Esophagus muscularis mucosa (tissue), 4 donors: ENCODE results near the gene CYP39A1. TPM values are rescaled to one million over a fixed set of nuclear protein-coding genes. Genes with fewer than 3 reads are reported as not detected.

Experiments
- DNase-seq: peaks from one replicate; pipeline ENCODE4 v3.0.0-alpha.2; 2017; ENCODE audit errors: extremely low spot score
- H3K27ac ChIP-seq, 4 donors: fragments of 200-600 bp; sonication (generic); replicated peaks in 1 of 4; 1 replicate in 3 of 4; 2 replicates in 1 of 4; pipeline ENCODE4 v1.5.1; 2016 to 2019; ENCODE audit warnings: mild to moderate bottlenecking in 1 of 4
- H3K27me3 ChIP-seq, 4 donors: fragments of 200-600 bp; sonication (generic); one replicate each; pipeline versions ENCODE4 v1.5.1 to v1.6.0; 2016 to 2019
- H3K36me3 ChIP-seq, 4 donors: fragments of 200-600 bp; sonication (generic); one replicate each; pipeline ENCODE4 v1.5.1; 2016 to 2019
- H3K4me1 ChIP-seq, 4 donors: fragments of 200-600 bp; sonication (generic); one replicate each; pipeline ENCODE4 v1.5.1; 2016 to 2019
- H3K4me3 ChIP-seq, 4 donors: fragments of 200-600 bp; sonication (generic); 1 replicate in 2 of 4; 2 replicates in 2 of 4; pipeline ENCODE4 v1.5.1; 2016 to 2019; ENCODE audit warnings: mild to moderate bottlenecking in 4 of 4, moderate library complexity in 1 of 4
- H3K9me3 ChIP-seq, 4 donors: fragments of 200-600 bp; sonication (generic); 1 replicate in 3 of 4; 2 replicates in 1 of 4; pipeline ENCODE4 v1.5.1; 2016 to 2019
- EP300 ChIP-seq: sonication (generic); formaldehyde crosslinking; IDR thresholded peaks from one replicate; pipeline ENCODE4 v1.6.1; 2017; ENCODE audit warnings: antibody characterized with exemption
- POLR2A ChIP-seq: fragments of 450-650 bp; IDR thresholded peaks from one replicate; pipeline ENCODE4 v1.6.1; 2017; ENCODE audit warnings: antibody characterized with exemption, moderate library complexity, mild to moderate bottlenecking, low read depth
- POLR2AphosphoS5 ChIP-seq, 2 donors: sonication (generic); formaldehyde crosslinking; IDR thresholded peaks; one replicate each; pipeline ENCODE4 v1.6.1; 2017; ENCODE audit warnings: antibody characterized with exemption in 2 of 2
- WGBS: methylation state at CpG from one replicate; pipeline ENCODE4 v1.1.5; 2018; 5-methylcytosine and 5-hydroxymethylcytosine counted together
- intact Hi-C: fragments of 100-400 bp; cut with DNase I; formaldehyde crosslinking; loops from one replicate; pipeline ENCODE4 v1.15.1; 2023
- total RNA-seq, 4 donors: library from RNA; depleted of rRNA; stranded (reverse); fragments of >200 nt; gene quantifications; one replicate each; pipeline versions ENCODE4 v1.1.0 to v1.2.1, GENCODE V29; 2016
- TF ChIP-seq, protein P1 (sequence below), 3 experiments: fragments of 200-600 bp in 2 of 3; fragments of 450-650 bp in 1 of 3; sonication (generic) in 2 of 3; IDR thresholded peaks; one replicate each; pipeline ENCODE4 v1.5.1; 2017 to 2019; ENCODE audit warnings: antibody characterized with exemption in 3 of 3, mild to moderate bottlenecking in 2 of 3, moderate library complexity in 1 of 3

The CYP39A1 gene
- total RNA-seq, 4 donors from 2014 or later: 7.0 to 10.4 (median 7.8) TPM

DNA sequence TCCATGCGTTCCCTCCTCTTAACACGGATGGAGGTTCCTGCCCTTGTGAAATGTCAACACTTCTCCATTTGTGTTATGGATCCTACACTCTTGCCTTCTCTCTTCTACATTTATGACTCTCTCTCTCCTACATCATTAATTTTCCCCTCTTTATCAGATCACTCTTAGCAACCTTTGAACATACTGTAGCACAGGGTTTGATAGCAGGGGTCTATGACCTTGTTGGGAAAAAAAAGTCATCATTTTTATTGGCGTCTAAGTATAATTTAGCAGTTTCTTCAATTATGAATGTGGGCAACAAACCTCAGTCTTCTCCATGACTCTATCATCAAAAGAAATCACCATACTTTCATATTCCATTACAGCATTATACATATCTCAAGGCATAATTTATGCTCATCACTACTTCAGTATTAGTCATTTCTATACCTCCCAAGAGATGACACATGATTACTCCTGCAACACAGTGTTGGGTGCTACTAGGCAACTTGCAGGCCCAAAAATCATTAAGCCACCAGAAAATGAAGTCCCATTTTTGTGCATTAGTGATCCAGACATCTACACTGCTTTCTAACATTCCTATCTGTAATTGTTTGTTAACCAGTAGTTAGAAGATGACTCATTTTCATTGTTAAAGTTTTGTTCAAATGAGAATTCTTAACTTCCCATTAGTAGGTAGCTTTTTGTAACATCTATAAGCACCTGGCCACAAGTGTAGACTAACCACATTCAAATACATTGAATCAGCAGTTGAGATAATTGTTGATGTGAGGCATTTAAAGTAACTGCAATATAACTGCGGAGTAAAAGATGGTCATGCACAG, 9.5 kb downstream of the CYP39A1 start:
- WGBS: 92% methylated on average over 4 of the region's 4 CpGs
- intact Hi-C loops: no loop called here
- TF ChIP-seq POLR2AphosphoS5 (IDR thresholded peaks at IDR 0.05) (no peak), EP300 (no peak), POLR2A (no peak)
- TF ChIP-seq, protein P1, sequence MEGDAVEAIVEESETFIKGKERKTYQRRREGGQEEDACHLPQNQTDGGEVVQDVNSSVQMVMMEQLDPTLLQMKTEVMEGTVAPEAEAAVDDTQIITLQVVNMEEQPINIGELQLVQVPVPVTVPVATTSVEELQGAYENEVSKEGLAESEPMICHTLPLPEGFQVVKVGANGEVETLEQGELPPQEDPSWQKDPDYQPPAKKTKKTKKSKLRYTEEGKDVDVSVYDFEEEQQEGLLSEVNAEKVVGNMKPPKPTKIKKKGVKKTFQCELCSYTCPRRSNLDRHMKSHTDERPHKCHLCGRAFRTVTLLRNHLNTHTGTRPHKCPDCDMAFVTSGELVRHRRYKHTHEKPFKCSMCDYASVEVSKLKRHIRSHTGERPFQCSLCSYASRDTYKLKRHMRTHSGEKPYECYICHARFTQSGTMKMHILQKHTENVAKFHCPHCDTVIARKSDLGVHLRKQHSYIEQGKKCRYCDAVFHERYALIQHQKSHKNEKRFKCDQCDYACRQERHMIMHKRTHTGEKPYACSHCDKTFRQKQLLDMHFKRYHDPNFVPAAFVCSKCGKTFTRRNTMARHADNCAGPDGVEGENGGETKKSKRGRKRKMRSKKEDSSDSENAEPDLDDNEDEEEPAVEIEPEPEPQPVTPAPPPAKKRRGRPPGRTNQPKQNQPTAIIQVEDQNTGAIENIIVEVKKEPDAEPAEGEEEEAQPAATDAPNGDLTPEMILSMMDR (IDR thresholded peaks at IDR 0.05): no peak
- Histone ChIP-seq H3K4me3 (no peak overlapping the region), H3K4me1 (no peaks in the 10 kb centered on the region), H3K36me3 (no peaks in the 10 kb centered on the region), H3K27me3 (no peaks in the 10 kb centered on the region), H3K9me3 (no peaks in the 10 kb centered on the region), H3K27ac (no peak overlapping the region)
- no peak for DNase-seq

DNA sequence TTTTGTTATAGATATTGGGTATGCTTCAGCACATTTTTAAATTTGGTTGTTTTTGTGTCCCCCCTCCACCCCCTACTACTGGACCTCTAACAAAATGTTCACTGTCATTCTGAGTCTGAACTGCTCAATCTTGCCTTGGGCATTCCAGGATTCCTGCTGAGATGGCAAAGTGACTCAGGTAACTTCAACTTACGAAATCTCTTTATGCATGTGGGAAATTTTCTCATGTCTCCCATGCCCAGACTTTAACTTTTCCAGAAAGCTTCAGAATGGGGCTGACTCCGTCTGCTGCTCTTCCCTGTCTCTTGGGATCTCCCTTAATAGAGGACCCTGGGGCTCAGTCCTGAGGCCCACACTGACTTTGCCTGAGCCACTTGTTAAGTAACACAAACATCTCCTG, 14.0 kb downstream of the CYP39A1 start:
- Histone ChIP-seq H3K27ac (no peak overlapping the region), H3K4me3 (no peak overlapping the region), H3K36me3 (no peaks in the 10 kb centered on the region), H3K27me3 (no peaks in the 10 kb centered on the region), H3K9me3 (no peaks in the 10 kb centered on the region), H3K4me1 (peaks cover 0 to 18% (median 12%) of the 10 kb centered on the region in 4 donors)
- no peak for TF ChIP-seq EP300
- TF ChIP-seq, protein P1 (IDR thresholded peaks at IDR 0.05): no peak
- no peak for TF ChIP-seq POLR2A
- no peak for TF ChIP-seq POLR2AphosphoS5 (IDR thresholded peaks at IDR 0.05)
- intact Hi-C loops: no loop called here
- WGBS: 83% methylated on average over 2 of the region's 2 CpGs
- DNase-seq: no peak

DNA sequence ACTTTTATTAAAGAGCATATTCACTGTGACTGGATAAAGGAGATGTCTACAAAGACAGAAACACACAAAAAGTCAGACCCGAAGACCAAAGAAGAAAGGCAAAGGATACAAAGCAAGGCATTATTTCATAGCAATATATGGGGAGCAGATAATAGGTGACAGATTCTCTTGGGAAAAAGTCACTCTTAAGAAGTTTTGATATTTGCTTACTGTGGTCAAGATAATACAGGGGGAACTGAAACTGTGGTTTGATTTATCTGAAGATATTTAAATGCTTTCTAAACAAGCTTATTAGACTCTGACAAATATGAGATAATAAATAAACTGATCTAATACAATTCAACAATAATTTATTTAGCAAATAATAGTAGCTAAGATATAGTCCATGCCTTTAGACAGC, 14.7 kb downstream of the CYP39A1 start:
- Histone ChIP-seq H3K4me1 (peaks cover 0 to 18% (median 12%) of the 10 kb centered on the region in 4 donors), H3K27me3 (no peaks in the 10 kb centered on the region), H3K36me3 (no peaks in the 10 kb centered on the region), H3K27ac (peak overlapping the region; percentile 10 to 56 (median 36)), H3K9me3 (no peaks in the 10 kb centered on the region), H3K4me3 (no peak overlapping the region)
- 74% methylated on average over 1 of the region's 1 CpG for WGBS
- TF ChIP-seq POLR2AphosphoS5 (IDR thresholded peaks at IDR 0.05) (no peak), POLR2A (no peak), EP300 (no peak)
- TF ChIP-seq, protein P1 (IDR thresholded peaks at IDR 0.05): no peak
- no peak for DNase-seq
- intact Hi-C loops: no loop called here

DNA sequence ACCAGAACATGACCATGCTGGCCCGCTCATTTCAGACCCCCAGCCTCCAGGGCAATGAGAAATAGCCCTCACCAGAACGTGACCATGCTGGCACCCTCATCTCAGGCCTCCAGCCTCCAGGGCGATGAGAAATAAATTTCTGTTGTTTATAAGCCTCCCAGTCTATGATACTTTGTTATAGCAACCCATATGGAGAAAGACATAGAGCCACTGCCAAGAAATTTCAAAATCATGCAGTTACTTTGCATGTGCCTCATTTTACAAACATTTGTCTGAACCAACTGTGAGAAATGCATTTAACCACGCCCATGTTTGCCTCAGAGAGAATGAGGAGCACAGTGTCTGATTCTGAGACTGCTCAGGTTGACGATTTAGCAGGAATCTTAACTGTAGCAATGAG, 15.5 kb downstream of the CYP39A1 start:
- peak overlapping the region; percentile 20 to 62 (median 54) for H3K27ac ChIP-seq
- no peaks in the 10 kb centered on the region for H3K36me3 ChIP-seq
- intact Hi-C loops: no loop called here
- no peaks in the 10 kb centered on the region for H3K27me3 ChIP-seq
- no peaks in the 10 kb centered on the region for H3K9me3 ChIP-seq
- H3K4me1 ChIP-seq: peaks cover 0 to 18% (median 12%) of the 10 kb centered on the region in 4 donors
- 48% methylated on average over 5 of the region's 5 CpGs for WGBS
- H3K4me3 ChIP-seq: no peak overlapping the region
- DNase-seq: no peak
- TF ChIP-seq POLR2AphosphoS5 (IDR thresholded peaks at IDR 0.05) (peak in 1 of 2 donors; percentile 62), POLR2A (no peak)

DNA sequence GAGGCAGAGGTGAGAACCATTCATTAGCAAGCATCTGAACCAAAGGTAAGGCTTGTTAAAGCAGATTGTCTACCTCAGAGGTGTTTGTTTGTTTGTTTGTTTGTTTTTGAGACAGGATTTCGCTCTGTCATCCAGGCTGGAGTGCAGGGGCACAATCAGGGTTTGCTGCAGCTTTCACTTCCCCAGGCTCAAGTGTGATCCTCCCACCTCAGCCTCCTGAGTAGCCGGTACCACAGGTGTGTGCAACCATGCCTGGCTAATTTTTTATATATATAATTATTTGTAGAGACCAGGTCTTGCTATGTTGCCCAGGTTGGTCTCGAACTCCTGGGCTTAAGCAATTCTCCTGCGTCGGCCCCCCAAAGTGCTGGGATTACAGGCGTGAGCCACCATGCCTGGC, 17.2 kb downstream of the CYP39A1 start:
- intact Hi-C loops: no loop called here
- H3K4me1 ChIP-seq: peaks cover 0 to 18% (median 12%) of the 10 kb centered on the region in 4 donors
- H3K27ac ChIP-seq: no peak overlapping the region
- WGBS: 93% methylated on average over 6 of the region's 6 CpGs
- no peak overlapping the region for H3K4me3 ChIP-seq
- H3K9me3 ChIP-seq: no peaks in the 10 kb centered on the region
- no peak for DNase-seq
- H3K36me3 ChIP-seq: no peaks in the 10 kb centered on the region
- H3K27me3 ChIP-seq: no peaks in the 10 kb centered on the region
- TF ChIP-seq EP300: no peak
- no peak for TF ChIP-seq POLR2AphosphoS5 (IDR thresholded peaks at IDR 0.05)
- TF ChIP-seq POLR2A: no peak
- TF ChIP-seq, protein P1 (IDR thresholded peaks at IDR 0.05): no peak
